CD4-positive, alpha-beta T cell (primary cell): ENCODE measurements around the gene GALNT10. TPM values are rescaled to one million over a fixed set of nuclear protein-coding genes. Genes with fewer than 3 reads are reported as not detected.
"Not testable (repeated sequence)": the region's sequence is repeated elsewhere in the genome, so short reads cannot be mapped to it uniquely, and the experiment has no call there.

ENCODE experiments used
- ATAC-seq: fragments of 200-7000 bp; cut with Tn5 transposase; one replicate; pipeline ENCODE4 v1.10.0; 2022; ENCODE audit warnings: mild to moderate bottlenecking; ENCODE audit not compliant: poor library complexity
- CTCF ChIA-PET: fragments of 350-600 bp; sonication (Branson Sonifier 250); formaldehyde crosslinking; loops from one replicate; lab custom pipeline; 2021; ENCODE audit warnings: antibody characterized with exemption, inconsistent platforms; lab: Charles Lee
- POLR2A ChIA-PET: fragments of 350-600 bp; sonication (Branson Sonifier 250); formaldehyde crosslinking; loops from one replicate; lab custom pipeline; 2021; ENCODE audit warnings: antibody characterized with exemption, inconsistent platforms; lab: Charles Lee
- DNase-seq, 14 experiments: peaks; one replicate each; pipeline ENCODE4 v3.0.0-alpha.2; 2013 to 2020; ENCODE audit warnings: mixed read lengths in 2 of 14
- H3K27ac ChIP-seq, 2 donors: one replicate each; pipeline versions ENCODE4 v1.5.1 to v1.7.0; 2013; ENCODE audit warnings: low read length in 2 of 2, low read depth in 1 of 2, mild to moderate bottlenecking in 1 of 2
- H3K27me3 ChIP-seq, 2 experiments: 1 replicate in 1 of 2; 2 replicates in 1 of 2; pipeline versions ENCODE4 v1.6.1 to v1.7.0; 2013; ENCODE audit warnings: low read length in 2 of 2, control low read depth in 1 of 2, mild to moderate bottlenecking in 1 of 2, moderate library complexity in 1 of 2; ENCODE audit not compliant: insufficient read depth in 2 of 2, control insufficient read depth in 1 of 2
- H3K36me3 ChIP-seq: one replicate; pipeline ENCODE4 v1.6.1; 2013; ENCODE audit warnings: low read length, control low read depth; ENCODE audit not compliant: insufficient read depth
- H3K4me1 ChIP-seq: one replicate; pipeline ENCODE4 v1.6.1; 2013; ENCODE audit warnings: low read length, control low read depth; ENCODE audit not compliant: insufficient read depth
- H3K4me3 ChIP-seq: one replicate; pipeline ENCODE4 v1.5.1; 2013; ENCODE audit warnings: mild to moderate bottlenecking, low read length, moderate library complexity
- H3K9me3 ChIP-seq, 2 experiments: 1 replicate in 1 of 2; 2 replicates in 1 of 2; pipeline versions ENCODE4 v1.6.1 to v1.7.0; 2013; ENCODE audit warnings: low read length in 2 of 2, mild to moderate bottlenecking in 2 of 2, control low read depth in 1 of 2, moderate library complexity in 1 of 2; ENCODE audit not compliant: control insufficient read depth in 1 of 2, insufficient read depth in 1 of 2
- H3K27ac Mint-ChIP-seq: one replicate; pipeline ENCODE4 v1.8.0; 2020; ENCODE audit warnings: mixed read lengths
- H3K27me3 Mint-ChIP-seq: one replicate; pipeline ENCODE4 v1.8.0; 2021; ENCODE audit warnings: mixed read lengths
- H3K36me3 Mint-ChIP-seq: one replicate; pipeline ENCODE4 v1.8.0; 2021; ENCODE audit warnings: low read depth, mixed read lengths
- H3K4me1 Mint-ChIP-seq: one replicate; pipeline ENCODE4 v1.8.0; 2021; ENCODE audit warnings: low read depth, mixed read lengths
- H3K4me3 Mint-ChIP-seq: one replicate; pipeline ENCODE4 v1.8.0; 2020; ENCODE audit warnings: mild to moderate bottlenecking, mixed read lengths
- H3K9me3 Mint-ChIP-seq: one replicate; pipeline ENCODE4 v1.8.0; 2020; ENCODE audit warnings: mixed read lengths
- intact Hi-C, 2 experiments: fragments of 100-400 bp; cut with DNase I in 1 of 2; cut with micrococcal nuclease in 1 of 2; formaldehyde crosslinking; loops; one replicate each; pipeline versions ENCODE4 v1.15.1 to v1.9.0; 2023 to 2025; cut with DNase I, micrococcal nuclease
- total RNA-seq, 174 experiments: library from RNA in 2 of 174; stranded (reverse) in 2 of 174; gene quantifications; one replicate each; pipeline ENCODE4 v1.2.3 and lab custom pipeline; 2021 to 2026
- TF ChIP-seq, protein P1 (sequence below): fragments of 200-600 bp; IDR thresholded peaks from one replicate; pipeline ENCODE4 v1.8.0; 2022; ENCODE audit warnings: antibody characterized with exemption, mild to moderate bottlenecking

GALNT10 gene
- total RNA-seq, 2 experiments from 2014 or later, result 21.7 to 23.0 TPM

DNA sequence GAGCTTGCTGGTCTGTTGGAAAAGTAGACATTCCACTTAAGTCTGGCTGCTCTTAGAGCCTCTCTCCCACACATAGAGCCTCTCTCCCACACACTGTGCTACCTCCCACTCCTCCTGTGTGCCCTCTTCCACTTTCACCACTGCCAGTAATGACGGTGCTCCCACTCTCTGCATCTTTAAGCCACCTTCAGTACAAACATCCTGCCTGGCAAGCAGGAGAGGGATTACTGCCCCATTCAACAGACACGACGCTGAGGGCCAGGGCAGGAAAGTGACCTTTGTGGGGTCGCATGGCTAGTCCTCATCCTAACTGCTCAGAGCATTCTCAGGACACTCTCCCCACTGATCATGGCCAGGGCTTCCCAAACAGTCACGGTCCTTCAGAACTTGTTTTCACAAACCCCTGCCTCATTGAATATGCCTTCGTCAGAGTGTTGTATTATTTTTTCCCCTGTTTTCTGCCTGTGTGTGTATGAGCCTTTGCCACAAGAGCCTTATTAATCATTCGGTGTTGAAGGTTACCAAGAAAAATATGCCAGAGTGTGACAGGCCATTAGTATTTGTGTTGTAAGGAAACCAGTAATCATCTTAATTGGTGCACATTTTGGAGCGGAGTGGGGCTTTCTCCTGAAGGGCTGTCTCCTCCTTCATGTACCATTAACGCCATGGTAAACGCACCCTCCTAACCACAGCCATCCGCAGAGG is 168.1 kb downstream of the GALNT10 start:
- no peak for DNase-seq
- Mint-ChIP-seq H3K4me3 (no peak overlapping the region), H3K27me3 (no peaks in the 10 kb centered on the region), H3K36me3 (no peaks in the 10 kb centered on the region), H3K27ac (no peak overlapping the region), H3K9me3 (no peaks in the 10 kb centered on the region), H3K4me1 (no peaks in the 10 kb centered on the region)
- Histone ChIP-seq H3K27me3 (no peaks in the 10 kb centered on the region), H3K27ac (no peak overlapping the region), H3K9me3 (no peaks in the 10 kb centered on the region), H3K4me3 (no peak overlapping the region), H3K36me3 (peaks cover 5% of the 10 kb centered on the region), H3K4me1 (peaks cover 6% of the 10 kb centered on the region)
- ChIA-PET CTCF (no interaction called here), POLR2A (no interaction called here)
- TF ChIP-seq, protein P1, sequence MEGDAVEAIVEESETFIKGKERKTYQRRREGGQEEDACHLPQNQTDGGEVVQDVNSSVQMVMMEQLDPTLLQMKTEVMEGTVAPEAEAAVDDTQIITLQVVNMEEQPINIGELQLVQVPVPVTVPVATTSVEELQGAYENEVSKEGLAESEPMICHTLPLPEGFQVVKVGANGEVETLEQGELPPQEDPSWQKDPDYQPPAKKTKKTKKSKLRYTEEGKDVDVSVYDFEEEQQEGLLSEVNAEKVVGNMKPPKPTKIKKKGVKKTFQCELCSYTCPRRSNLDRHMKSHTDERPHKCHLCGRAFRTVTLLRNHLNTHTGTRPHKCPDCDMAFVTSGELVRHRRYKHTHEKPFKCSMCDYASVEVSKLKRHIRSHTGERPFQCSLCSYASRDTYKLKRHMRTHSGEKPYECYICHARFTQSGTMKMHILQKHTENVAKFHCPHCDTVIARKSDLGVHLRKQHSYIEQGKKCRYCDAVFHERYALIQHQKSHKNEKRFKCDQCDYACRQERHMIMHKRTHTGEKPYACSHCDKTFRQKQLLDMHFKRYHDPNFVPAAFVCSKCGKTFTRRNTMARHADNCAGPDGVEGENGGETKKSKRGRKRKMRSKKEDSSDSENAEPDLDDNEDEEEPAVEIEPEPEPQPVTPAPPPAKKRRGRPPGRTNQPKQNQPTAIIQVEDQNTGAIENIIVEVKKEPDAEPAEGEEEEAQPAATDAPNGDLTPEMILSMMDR, result no peak
- no peak for ATAC-seq
- intact Hi-C loops, result no loop called here

DNA sequence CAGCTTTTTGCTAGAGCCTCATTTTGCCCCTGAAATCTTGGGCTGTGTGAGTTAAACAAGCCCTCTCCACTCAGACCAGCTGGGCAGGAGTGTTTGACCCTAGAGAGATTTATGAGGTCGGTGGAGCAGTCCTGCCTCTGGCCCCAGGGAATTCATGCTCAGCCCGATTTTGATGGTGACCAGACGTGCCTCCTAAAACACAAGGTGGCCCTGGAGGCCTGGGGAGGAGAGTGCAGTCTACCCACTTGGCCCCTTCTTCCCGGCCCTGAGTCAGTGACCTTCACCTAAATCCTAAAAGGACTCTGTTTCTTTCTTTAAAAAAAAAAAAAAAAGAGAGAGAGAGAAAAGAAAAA is 168.7 kb downstream of the GALNT10 start:
- ChIA-PET CTCF (no interaction called here), POLR2A (no interaction called here)
- Mint-ChIP-seq H3K27ac (no peak overlapping the region), H3K9me3 (no peaks in the 10 kb centered on the region), H3K27me3 (no peaks in the 10 kb centered on the region), H3K4me1 (no peaks in the 10 kb centered on the region), H3K4me3 (no peak overlapping the region), H3K36me3 (no peaks in the 10 kb centered on the region)
- intact Hi-C loops, result no loop called here
- H3K9me3 ChIP-seq, result no peaks in the 10 kb centered on the region
- TF ChIP-seq, protein P1, result no peak
- peaks cover 6% of the 10 kb centered on the region for H3K4me1 ChIP-seq
- DNase-seq (no peak), ATAC-seq (no peak)
- H3K4me3 ChIP-seq, result no peak overlapping the region
- H3K27me3 ChIP-seq, result no peaks in the 10 kb centered on the region
- no peak overlapping the region for H3K27ac ChIP-seq
- H3K36me3 ChIP-seq, result peaks cover 8% of the 10 kb centered on the region

DNA sequence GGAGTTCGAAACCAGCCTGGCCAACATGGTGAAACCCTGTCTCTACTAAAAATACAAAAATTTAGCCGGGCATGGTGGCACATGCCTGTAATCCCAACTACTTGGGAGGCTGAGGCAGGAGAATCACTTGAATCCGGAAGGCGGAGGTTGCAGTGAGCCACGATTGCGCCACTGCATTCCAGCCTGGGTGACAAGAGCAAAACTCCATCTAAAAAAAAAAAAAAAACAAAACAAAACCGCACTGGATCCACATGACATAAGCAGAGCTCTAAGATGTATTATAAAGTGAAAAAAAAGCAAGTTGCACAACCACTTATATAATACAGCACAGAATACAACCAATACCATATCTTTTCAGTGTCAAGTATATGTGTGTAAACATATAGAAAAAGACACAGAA is 169.7 kb downstream of the GALNT10 start:
- H3K27ac Mint-ChIP-seq, CTCF ChIA-PET, POLR2A ChIA-PET: not testable (repeated sequence)

DNA sequence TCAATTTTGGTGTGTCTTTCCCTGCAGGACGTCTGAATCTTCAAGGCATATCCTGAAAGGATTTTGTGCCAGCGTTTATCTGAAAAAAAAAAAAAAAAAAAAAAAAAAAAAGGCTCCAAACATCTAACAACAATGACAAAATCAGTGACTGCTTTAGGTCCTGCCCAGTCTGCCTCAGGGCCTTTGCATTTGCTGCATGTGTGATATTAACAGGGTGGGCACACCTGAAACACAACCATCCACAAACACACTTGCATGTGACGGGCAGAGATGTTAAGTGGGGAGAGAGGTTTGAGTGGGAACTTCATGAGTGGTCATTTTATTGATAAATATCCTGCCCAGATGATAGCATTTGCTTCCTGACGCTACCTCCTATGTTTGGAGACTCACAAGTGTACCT is 172.9 kb downstream of the GALNT10 start:
- H3K27ac Mint-ChIP-seq, result no peak overlapping the region
- H3K27me3 Mint-ChIP-seq, result no peaks in the 10 kb centered on the region
- Histone ChIP-seq H3K27ac (no peak overlapping the region), H3K9me3 (no peaks in the 10 kb centered on the region), H3K4me3 (no peak overlapping the region), H3K27me3 (no peaks in the 10 kb centered on the region), H3K36me3 (peaks cover 8% of the 10 kb centered on the region), H3K4me1 (no peaks in the 10 kb centered on the region)
- no peak overlapping the region for H3K4me3 Mint-ChIP-seq
- no peak for ATAC-seq
- intact Hi-C loops, result no loop called here
- TF ChIP-seq, protein P1, result no peak
- H3K36me3 Mint-ChIP-seq, result no peaks in the 10 kb centered on the region
- H3K4me1 Mint-ChIP-seq, result no peaks in the 10 kb centered on the region
- DNase-seq, result no peak
- H3K9me3 Mint-ChIP-seq, result no peaks in the 10 kb centered on the region
- ChIA-PET POLR2A (no interaction called here), CTCF (no interaction called here)

More for the DNA sequence above, 169.7 kb downstream of the GALNT10 start:
- H3K4me1 ChIP-seq, intact Hi-C loops, H3K9me3 Mint-ChIP-seq, H3K27me3 Mint-ChIP-seq, H3K4me3 ChIP-seq, H3K9me3 ChIP-seq, H3K36me3 Mint-ChIP-seq, H3K27me3 ChIP-seq, H3K4me3 Mint-ChIP-seq, H3K4me1 Mint-ChIP-seq, ATAC-seq, DNase-seq, H3K27ac ChIP-seq: not testable (repeated sequence)
- peaks cover 11% of the 10 kb centered on the region for H3K36me3 ChIP-seq
